GM06990 (cell line): ENCODE results near the gene FICD.
A peak's percentile ranks its signal among the peaks of the same experiment; 100 is the strongest.

Experiments
- DNase-seq: peaks from one replicate; pipeline ENCODE4 v3.0.0-alpha.2; 2011; ENCODE audit not compliant: insufficient read length; ENCODE audit errors: extremely low read depth
- H3K27me3 ChIP-seq: replicated peaks from 2 replicates; pipeline ENCODE4 v1.6.0; 2011; ENCODE audit warnings: low read length; ENCODE audit not compliant: control insufficient read depth, insufficient read depth
- H3K36me3 ChIP-seq: 2 replicates; pipeline ENCODE4 v1.5.1; 2011; ENCODE audit warnings: low read length; ENCODE audit not compliant: control insufficient read depth, insufficient read depth
- H3K4me3 ChIP-seq: replicated peaks from 2 replicates; pipeline ENCODE4 v1.5.1; 2011; ENCODE audit warnings: low read depth, mild to moderate bottlenecking, control low read depth, low read length
- CTCF ChIP-seq: IDR thresholded peaks from 2 replicates; pipeline ENCODE4 v1.5.1; 2011; ENCODE audit warnings: low read length, control low read depth, mild to moderate bottlenecking, inconsistent platforms; ENCODE audit not compliant: insufficient read depth, poor library complexity, severe bottlenecking

Gene FICD

GRCh38 chr12:108559748-108560147 is 44.7 kb downstream of the FICD start:
- Histone ChIP-seq H3K27me3 (no peaks in the 10 kb centered on the region), H3K4me3 (peak overlapping the region; percentile 99), H3K36me3 (peaks cover 8% of the 10 kb centered on the region)
- TF ChIP-seq CTCF = peak; percentile 27
- no peak for DNase-seq

DNA sequence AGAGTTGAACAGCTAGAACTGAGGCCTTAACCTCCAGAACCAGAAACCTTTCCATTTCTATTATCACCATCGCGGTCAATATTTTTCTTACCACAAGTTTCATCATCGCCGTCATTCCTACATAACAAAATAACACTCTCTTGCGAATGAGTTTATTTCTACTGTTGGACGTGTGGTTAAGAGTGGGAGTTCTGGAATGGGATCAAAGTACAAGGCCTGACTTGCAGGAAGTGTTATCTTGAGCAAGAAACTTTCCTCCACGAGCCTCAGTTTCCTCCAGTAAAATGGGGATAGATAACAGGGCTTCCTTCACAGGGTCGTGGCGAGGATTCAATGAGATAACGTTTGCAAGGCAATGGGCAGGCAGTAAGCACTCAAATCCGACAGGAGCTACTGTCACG is 45.2 kb downstream of the FICD start:
- DNase-seq = no peak
- Histone ChIP-seq H3K36me3 (peaks cover 11% of the 10 kb centered on the region), H3K27me3 (no peaks in the 10 kb centered on the region), H3K4me3 (peak overlapping the region; percentile 99)
- no peak for TF ChIP-seq CTCF

GRCh38 chr12:108560752-108561719 is 46.0 kb downstream of the FICD start, which contains the start of gene SART3:
SART3 (minus strand) TSS chr12:108561173; CDS start chr12:108561154, 19 bp downstream.
- H3K27me3 ChIP-seq = no peaks in the 10 kb centered on the region
- TF ChIP-seq CTCF = no peak
- peaks cover 15% of the 10 kb centered on the region for H3K36me3 ChIP-seq
- DNase-seq = peak; percentile 86
- H3K4me3 ChIP-seq = peak within 1 kb of the TSS; percentile 99

GRCh38 chr12:108561852-108562347 is 46.8 kb downstream of the FICD start:
- H3K4me3 ChIP-seq = peak overlapping the region; percentile 99
- no peak for TF ChIP-seq CTCF
- no peak for DNase-seq

DNA sequence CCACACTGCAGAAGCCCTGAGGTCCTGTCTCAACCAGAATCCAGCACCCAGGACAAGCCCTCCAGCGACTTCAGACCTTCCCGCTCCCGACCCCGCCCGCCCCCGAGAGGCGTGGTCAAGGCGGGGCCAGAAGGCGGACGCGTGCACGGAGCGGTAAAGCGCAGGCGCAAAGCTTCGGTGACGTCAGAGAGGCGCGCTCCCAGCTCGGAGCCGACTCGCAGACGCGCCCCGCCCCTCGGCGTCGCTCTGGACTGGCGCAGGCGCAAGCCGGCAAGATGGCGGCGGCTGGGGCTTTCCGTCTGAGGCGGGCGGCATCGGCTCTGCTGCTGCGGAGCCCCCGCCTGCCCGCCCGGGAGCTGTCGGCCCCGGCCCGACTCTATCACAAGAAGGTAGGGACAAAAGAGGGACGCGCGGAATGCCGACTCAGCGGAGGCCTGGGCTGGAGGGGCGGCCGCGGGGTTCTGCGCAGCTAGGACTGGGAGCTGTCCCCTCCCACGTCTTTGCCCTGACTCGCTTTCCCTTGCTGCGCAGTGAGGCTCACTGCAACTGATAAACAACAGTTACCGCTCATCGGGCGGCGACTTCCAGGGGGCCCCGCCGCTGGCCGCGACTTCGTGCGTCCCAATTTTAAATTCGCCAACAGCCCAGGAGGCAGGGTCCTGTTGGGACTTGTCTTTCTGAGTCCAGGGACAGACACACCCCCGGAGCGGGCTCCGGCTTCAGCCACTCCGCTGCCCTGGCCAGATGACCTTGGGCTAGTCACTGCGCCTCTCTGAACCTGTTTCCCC is 47.5 kb downstream of the FICD start, which contains the start of gene ISCU:
Gene ISCU (plus strand): TSS at position 249 of the 788 bp plus-strand sequence. CDS start 27 bp downstream, at position 276.
- peak; percentile 98 for DNase-seq
- Histone ChIP-seq H3K4me3 (peak within 1 kb of the TSS; percentile 99), H3K27me3 (no peaks in the 10 kb centered on the region), H3K36me3 (peaks cover 21% of the 10 kb centered on the region)
- TF ChIP-seq CTCF = no peak

More at GRCh38 chr12:108561852-108562347, 46.8 kb downstream of the FICD start:
- no peaks in the 10 kb centered on the region for H3K27me3 ChIP-seq
- H3K36me3 ChIP-seq = peaks cover 20% of the 10 kb centered on the region
